HG03354 (cell line): ENCODE data around the gene ERBB4.

ENCODE experiments used
- ATAC-seq: cut with Tn5 transposase; IDR thresholded peaks from one replicate; pipeline ENCODE4 v1.9.1; 2021; ENCODE audit warnings: mild to moderate bottlenecking; ENCODE audit not compliant: unreplicated experiment, poor library complexity, severe bottlenecking

ERBB4 gene

GRCh38 chr2:211367711-211368110, 1170.9 kb downstream of the ERBB4 start:
- ATAC-seq: peak; percentile 93

- ATAC-seq: peak; percentile 17
These were observed 1171.3 kb downstream of the ERBB4 start for GRCh38 chr2:211367293-211367692.

GRCh38 chr2:211364911-211365310, 1173.7 kb downstream of the ERBB4 start:
- no peak for ATAC-seq

GRCh38 chr2:211361383-211361782, 1177.2 kb downstream of the ERBB4 start:
- ATAC-seq: no peak

GRCh38 chr2:211359347-211359746, 1179.3 kb downstream of the ERBB4 start:
- ATAC-seq: no peak

GRCh38 chr2:211358504-211358903, 1180.1 kb downstream of the ERBB4 start:
- no peak for ATAC-seq

- ATAC-seq: no peak
These were observed 1184.1 kb downstream of the ERBB4 start for GRCh38 chr2:211354481-211354880.

GRCh38 chr2:211351987-211352386, 1186.6 kb downstream of the ERBB4 start:
- no peak for ATAC-seq

- ATAC-seq: no peak
These were observed 1189.6 kb downstream of the ERBB4 start for GRCh38 chr2:211349031-211349430.

- ATAC-seq: no peak
These were observed 1191.3 kb downstream of the ERBB4 start for GRCh38 chr2:211347328-211347727.

GRCh38 chr2:211344289-211344688, 1194.3 kb downstream of the ERBB4 start:
- no peak for ATAC-seq

- no peak for ATAC-seq
These were observed 1205.2 kb downstream of the ERBB4 start for GRCh38 chr2:211333377-211333776.

- ATAC-seq: no peak
These were observed 1206.9 kb downstream of the ERBB4 start for GRCh38 chr2:211331736-211332135.

- ATAC-seq: no peak
These were observed 1208.7 kb downstream of the ERBB4 start for GRCh38 chr2:211329882-211330281.

GRCh38 chr2:211329421-211329820, 1209.2 kb downstream of the ERBB4 start:
- no peak for ATAC-seq

- ATAC-seq: no peak
These were observed 1210.5 kb downstream of the ERBB4 start for GRCh38 chr2:211328126-211328525.
